GM21360 (cell line): ENCODE results near the gene PAPPA.

Source experiments
- ATAC-seq: cut with Tn5 transposase; IDR thresholded peaks from one replicate; pipeline ENCODE4 v1.9.1; 2021; ENCODE audit warnings: mild to moderate bottlenecking, moderate library complexity; ENCODE audit not compliant: unreplicated experiment

The PAPPA gene

DNA sequence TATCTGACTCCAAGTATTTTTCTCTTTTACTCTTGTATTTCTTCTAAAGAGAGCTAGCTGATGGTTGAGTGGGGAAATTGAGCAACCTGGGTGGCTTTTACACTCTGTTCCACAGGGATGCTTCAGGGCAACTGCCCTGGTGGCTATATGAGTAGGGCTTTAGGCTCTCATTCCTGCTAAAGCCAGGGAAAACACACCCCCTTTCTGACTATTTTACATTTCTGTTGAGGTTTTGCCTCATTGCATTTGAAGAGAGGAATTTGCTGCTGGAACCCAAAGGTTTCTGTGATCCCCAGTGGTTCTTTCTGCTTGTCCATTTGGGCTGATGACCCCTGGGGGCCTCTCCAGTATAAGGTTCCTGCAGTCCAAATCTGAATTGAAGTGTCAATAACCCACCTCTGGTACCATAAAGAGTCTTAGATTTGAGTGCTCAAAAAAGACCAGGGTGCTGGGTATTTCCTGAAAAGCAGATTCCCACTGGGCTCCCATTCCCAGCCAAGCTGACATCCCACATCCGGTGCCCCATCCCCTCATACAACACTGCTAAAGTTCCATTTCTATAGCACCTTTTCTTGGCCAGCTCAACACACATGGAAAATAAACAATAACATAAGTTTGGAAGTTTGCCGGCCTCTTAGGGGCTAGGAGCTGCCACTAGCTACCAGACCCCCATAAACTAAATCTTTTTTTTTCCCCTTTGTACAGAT, 59.5 kb downstream of the PAPPA start:
- ATAC-seq, result no peak

DNA sequence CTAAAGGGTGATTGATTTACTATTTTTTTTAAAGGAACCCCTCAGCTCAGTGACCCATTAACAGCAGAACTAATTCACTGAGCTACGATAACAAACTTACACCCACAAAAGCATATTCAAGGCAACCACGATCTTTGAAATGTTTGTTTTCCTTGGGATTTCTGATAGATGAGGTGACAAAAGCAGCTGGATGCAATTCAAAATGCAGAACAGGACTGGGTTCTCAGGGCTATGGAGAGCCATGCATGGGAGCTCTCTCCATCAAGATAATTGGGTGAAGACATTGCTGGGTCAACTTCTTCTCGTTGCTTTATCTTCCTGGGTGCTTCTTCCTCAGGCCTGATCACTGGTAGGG, 60.1 kb downstream of the PAPPA start:
- no peak for ATAC-seq

DNA sequence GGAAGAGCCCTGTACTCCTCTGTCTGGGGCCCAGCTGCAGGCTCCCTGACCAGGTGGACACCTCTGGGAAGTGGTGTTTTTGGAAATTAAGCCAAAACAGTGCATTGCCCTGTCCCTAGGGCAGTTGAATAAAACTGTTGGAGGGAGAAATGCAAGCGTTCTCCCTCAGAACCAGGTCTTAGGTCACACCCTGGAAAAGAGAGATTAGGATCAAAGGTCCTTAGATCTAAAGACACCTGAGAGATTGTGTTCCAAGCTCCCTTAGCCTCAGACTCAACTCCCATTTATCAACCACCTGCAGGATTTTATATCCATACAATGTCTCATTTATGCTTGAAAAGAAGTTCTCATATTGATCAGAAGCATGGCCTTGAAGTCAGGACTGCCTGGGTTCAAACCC, 64.8 kb downstream of the PAPPA start:
- ATAC-seq, result no peak

DNA sequence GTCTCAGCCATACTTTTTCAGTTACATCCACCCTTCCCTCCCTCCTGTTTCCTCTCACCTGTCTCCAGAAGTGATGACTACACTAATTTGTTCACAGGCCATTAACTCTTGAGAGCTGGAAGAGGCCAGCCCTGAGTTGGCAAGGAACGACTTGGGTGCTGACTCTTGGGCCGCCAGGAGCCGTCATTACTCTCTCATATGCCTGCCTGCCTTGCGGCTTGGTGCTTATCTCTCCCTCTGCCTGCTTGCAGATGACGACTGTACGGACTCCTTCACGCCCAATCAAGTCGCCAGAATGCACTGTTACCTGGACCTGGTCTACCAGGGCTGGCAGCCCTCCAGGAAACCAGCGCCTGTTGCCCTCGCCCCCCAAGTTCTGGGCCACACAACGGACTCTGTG, 66.1 kb downstream of the PAPPA start:
- no peak for ATAC-seq

DNA sequence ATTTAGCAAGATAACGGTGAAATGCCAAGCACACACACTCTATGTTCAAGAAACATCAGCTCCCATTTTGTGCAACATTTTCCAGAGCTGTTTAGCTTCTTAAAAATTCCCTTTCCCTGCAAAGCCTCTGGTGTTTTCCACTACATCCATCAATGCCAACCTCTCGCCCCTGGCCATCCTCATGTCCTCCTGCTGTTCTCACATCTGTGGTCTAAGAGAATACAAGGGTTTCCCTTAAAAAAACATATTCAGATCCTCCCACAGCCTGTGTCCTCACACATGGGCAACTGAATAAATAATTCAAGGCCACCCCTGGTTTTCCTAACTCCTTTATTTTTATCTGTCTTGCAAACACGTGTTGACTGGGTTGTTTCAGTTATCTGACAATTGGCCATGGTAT, 70.3 kb downstream of the PAPPA start:
- no peak for ATAC-seq

DNA sequence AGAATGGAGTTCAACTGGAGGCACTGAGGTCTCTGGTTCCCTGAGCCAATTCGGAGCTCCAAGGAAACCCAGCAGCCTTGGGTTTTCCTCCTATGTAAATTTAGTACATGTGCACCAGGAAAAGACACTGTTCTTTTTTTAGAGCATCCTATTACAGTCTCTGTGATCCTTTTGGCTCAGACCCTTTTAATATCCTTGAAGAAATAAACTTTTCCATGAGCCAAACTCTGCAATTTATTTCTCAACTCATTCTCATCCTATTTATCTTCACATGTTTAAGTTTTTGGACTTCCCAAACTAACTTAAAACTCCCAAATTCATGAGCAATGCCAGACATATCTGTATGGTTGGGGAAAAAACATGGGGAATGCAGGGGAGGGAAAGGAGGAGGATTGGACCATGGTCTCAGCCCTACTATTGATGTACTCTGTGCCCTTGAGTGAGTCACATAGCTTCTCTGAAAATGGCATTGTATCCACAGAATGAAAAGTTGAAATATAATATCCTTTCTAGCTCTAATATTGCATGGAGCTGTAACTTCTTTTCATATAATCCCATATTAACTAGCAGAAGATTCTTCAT, 76.6 kb downstream of the PAPPA start:
- ATAC-seq, result no peak

DNA sequence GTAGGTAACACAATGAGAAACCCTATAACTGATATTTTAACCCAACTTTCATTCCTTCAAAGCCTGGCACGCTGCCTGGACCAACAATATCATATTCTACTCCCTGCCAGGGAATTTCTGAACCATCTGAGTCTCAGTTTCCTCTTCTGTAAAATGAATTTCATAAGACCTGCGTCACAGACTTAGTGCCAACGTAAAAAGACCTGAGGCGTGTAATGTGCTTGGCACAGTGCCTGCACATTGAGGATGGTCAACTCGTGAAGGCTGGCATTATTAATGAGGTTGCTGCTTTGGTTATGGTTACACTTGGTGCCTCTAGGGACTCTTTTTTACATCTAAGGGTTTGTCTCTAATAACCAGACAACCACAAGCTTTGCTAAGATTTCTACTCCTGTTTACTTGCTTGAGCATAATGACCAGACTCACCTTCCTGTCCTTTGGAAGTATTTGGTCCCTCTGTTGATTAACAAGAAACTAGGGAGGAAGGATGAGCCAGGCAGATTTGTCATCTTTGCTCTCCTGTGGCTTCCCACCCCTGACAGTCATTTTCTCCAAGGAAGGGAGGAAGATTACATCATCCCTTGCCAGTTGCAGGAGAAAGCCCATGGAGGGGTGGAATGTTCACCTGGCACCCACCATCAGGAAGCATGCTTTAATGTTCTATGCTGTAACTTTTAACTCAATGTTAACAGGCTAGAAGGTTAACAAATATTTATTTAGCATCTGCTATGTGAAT, 79.0 kb downstream of the PAPPA start:
- no peak for ATAC-seq

DNA sequence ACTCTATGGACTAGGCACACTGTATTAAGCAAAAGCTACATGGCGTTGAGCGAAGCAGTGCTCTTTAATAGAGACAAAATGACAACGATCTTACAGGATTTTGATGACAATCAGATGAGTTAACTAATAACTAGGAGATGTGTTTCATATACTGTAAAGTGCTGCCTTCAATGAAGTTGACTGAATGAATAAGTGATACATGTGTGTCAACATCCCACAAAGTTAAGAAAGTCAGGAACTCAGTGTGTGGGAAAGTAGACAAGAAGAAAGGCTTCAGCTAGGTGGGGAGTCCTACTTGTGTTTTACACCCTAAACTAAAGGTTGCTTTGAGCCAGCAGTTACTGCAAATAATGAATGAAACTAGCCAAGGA, 79.6 kb downstream of the PAPPA start:
- ATAC-seq, result no peak

DNA sequence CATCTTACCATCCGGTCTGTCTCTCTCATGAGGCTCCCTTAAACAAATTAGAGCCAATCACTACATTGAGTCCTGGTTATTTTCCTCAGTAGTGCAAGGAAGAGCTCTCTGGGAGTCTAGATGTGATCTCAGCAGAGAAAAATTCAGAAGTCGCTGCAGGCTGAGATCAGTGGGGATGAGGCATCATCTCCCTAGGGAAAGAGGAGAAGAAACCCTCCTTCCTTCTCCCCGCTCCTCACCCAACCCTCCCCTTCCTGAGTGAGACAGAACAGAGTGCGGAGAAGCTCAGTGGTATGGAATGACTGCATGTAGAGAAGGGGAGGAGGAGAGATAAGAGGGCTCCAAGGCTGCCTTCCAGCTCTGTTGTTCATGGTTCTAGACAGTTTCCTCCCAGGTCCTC, 80.5 kb downstream of the PAPPA start:
- no peak for ATAC-seq

DNA sequence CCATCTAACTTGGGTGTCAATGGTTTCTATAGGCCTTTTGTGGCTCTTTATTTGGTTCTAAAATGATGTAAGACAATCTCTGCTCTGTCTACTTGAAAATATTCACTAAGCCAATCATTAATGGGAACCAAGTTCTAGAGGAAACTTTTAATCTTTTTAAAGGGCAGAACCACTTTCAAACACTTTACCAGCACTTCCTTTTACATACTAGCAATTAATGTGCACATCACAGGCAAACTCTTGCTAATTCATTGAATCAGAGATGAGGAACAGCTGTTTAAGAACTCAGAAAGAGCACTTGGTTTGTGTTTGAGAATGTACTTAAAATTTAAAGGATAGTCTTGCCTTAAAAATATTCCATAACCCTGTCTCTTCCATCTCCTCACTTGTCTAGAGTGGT, 83.4 kb downstream of the PAPPA start:
- no peak for ATAC-seq

DNA sequence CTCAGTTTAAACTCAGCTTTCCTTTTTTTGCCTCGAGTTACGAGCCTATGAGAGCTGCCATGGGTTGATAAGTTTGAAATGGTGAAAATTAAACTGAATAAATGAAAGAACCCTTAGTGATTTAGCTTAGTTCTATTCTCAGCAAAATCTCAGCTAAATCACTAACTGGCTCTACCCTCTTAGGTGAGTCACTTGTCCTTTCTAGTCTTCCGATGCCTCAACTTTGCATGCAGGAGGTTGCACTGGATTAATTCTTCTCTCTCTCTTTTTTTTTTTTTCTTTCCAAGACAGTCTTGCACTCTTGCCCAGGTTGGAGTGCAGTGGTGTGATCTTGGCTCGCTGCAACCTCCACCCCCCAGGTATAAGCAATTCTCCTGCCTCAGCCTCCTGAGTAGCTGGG, 83.9 kb downstream of the PAPPA start:
- ATAC-seq, result no peak

DNA sequence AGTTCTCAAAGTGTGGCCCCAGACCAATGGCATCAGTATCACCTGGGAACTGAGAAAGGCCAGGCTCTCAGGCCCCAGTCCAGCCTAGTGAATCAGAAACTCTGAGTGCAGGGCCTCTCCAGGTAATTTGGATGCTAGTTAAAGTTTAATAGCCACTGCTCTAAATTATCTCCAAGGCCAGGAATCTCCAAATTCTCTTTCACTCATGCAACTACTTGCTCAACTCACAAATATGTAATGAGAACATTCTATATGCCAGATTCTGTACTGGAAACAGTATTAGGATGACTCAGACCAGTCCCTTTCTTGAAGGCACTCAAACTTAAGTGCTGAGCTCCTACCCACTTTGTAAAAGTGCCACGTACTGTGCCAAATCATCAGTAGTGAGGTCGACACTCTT, 84.6 kb downstream of the PAPPA start:
- ATAC-seq, result no peak

DNA sequence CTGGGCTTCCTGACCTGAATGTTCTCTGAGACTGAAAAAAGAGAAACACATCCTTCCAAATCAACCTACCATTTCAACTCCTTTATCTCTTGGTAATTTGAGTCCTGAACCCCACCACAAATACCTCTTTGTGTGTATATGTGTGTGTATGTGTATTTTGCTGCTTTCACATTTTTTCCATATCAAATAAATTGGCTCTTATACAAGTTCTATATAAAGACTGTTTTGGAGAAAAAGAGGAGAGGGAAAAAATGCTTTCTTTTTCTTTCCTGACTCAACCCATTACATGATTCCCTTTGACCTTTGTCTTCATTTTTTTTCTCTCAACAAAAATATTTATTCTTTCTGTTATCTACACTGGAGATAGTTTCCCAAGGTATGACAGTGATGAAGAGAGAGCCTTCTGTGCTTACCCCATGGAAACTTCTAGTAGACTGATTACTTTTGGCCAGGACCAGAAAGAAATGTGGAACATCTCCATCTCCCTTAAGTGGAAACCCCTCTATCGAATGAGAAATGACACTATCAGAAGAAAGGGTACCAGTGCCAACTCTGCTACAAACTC, 85.3 kb downstream of the PAPPA start:
- ATAC-seq, result no peak

DNA sequence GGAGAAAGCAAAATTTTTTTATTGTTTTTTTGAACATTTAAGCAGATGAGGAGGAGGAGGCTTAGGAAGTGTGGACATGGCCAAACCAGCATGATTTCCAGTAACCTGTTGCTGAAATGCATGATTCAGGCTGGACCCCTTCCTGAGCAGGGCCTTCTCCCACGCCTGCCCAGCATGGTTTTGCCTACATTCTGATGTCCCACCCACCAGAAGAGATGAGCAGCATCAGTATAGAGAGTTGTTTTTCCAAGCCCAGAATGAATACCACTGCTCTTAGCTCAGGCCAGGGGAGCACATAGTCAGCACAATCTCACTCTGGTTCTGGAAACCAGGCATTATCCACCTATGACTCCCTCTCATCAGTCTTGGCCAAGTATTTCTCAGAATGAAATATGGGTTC, 90.1 kb downstream of the PAPPA start:
- no peak for ATAC-seq

DNA sequence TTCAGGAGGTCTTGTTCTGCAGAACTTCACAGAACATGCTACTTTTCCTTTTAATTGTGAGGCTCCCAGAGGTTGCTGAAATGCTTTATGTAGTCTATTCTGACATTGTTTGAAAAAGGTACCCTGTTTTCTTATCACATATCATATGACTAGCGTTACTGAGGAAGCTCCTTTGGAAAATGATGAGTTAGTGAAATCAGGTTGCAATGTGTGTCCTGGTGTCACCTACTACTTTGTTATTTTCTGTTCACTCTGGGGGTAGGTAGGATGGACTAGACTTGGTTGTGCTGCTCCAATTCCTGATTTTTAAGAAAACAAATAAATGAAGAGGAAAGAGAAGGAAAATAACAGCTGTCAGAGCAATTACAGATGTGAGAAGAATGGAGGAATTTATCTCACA, 93.7 kb downstream of the PAPPA start:
- no peak for ATAC-seq

DNA sequence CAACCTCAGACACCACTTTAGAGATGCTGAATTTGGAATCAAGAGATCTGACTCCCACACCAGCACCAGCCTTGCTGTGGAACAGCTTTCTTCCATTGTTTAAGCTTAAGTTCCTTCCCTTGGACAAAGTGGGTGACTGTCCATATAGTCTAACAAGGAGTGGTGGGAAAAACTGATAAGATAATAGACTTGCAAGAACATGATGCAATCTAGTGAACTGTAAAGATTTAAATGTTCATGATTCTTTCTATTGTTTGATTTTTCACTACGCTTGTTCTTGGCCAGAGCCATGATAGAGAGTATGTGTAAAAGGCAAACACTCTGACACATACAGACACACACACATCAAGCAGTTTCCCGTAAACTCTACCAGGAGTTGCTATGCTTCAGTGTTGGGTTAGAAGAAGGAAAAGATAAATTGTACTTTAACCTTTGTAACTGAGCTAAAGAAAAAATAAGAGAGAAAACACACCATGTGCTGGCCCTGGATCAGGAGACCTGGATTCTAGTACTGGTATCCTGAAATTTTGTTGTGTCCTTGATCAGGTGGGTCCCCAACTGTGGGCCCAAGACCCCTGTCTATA, 94.3 kb downstream of the PAPPA start:
- ATAC-seq, result no peak

DNA sequence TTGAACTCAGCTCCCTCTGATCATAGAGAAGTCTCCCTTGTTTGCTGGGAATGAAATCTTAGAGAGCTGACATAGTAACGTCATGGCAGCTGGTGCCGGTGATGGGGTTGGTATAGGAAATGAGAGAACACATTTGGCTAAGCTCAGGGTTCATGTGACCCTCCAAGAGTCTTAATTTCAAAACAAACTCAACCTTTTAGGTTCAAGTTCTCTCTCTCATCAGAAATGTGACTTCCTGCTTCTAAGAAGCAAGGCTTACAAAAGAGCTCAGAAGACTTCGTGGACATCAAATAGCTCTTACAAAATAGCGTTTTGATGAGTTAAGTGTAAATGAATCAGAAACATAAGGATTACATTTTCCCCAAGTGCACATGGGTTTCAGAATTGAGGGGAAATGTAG, 97.3 kb downstream of the PAPPA start:
- ATAC-seq, result no peak

DNA sequence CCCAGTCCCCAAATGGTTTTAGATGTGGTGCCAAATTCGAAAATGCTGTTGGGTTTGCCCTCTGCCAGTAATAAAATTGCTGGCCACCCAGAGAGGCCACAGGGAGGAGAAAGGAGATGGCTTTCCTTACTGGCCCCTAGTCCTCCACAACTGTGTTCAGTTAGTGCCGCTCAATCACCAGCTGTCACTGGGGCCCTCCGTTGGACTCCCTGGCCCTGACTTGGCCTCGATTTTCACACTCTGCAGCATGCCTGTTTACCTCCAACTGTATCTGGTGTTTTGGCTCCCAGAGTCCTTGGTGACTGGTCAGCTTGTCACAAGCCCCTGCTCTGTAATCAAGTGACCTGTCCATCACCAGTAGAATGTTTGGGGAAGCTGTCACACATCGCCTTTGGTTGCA, 97.8 kb downstream of the PAPPA start:
- ATAC-seq, result no peak

DNA sequence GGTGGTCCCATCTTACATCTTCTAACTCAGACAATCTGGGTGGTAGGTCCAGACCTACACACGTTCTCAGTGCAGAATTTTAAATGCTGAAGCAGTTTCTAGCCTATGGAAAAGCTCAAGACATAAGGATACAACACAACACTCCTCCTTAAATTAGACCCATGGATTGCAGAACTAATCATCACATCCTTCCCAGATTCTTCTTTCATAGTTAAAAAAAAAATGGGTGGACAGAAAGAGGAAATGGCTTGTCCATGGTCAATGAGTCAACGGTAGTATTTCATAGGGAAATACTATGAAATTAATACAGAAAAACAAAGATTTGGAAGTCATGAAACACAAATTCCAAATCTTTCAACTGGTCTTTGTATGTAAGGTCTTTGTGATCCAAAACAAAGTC, 106.9 kb downstream of the PAPPA start:
- ATAC-seq, result no peak

DNA sequence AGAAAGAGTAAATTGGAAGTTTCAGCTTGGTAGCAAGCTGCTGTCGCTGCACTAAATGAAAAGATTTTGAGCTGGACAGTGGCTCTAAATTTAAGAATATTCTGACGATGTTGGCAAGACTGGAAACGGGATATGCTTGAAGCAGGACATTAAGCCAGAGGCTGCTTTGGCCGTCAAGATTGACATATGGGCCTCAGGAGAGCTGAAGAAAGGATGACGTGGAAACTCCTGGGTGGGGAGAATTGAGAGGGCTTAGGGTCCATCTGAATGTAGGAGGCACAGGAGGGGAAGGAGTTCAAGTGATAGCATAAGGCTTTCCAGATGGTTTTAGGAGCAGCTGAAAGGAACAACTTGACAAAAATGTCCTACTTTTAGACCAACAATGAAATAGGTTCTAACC, 108.9 kb downstream of the PAPPA start:
- ATAC-seq, result no peak

DNA sequence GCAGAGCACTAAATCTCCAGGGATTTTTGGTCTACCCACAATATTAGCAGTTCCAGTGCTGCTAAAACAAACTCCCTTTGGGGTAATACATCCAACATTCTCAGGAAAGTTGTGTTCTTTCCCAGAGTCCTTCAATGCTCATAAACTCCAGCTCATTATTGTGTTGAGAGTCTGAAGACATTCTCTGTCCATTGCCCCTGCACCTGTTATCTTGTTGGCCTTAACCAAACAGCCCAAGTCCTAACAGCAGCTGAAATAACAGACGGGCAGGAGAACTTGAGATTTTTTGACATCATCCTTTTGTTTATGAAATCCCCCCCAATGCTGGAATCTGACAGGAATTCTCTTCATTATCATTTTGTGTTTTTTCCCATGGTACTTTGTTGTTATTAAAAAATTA, 110.8 kb downstream of the PAPPA start:
- ATAC-seq, result no peak

DNA sequence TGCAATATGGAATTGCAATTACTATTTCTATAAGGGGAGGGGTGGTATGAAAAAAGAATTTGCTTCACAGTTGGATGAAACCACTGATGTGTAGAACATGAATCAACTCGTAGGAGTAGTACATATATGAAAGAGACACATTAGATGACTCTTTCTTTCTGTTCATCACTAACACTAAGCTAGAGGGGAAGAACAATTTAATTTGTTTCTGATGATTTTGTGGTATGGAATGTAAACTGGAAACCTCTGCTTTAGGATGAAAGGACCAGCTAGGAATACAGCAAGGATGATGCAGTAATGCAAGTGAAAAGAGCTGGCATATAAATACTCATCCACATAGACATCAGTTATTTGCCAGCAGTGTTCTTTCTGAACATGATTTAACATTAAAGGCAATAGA, 113.4 kb downstream of the PAPPA start:
- ATAC-seq, result no peak
